ENCODE results near the gene DUSP22. TPM values are rescaled to one million over a fixed set of nuclear protein-coding genes. Genes with fewer than 3 reads are reported as not detected.

DUSP22 gene
- total RNA-seq, 1 experiment from 2014 or later, result 25.0 TPM

- Histone ChIP-seq H2BK120ac (ENCODE audit: low read depth, low read length, poor library complexity, severe bottlenecking) (no peak overlapping the region), H4K5ac (ENCODE audit: insufficient read length, low read depth, low read length) (no peak overlapping the region), H3K79me2 (ENCODE audit: insufficient read depth, low read length) (no peaks in the 10 kb centered on the region)
Measured at GRCh38 chr6:296151-297122, 4.2 kb downstream of the DUSP22 start.

More at GRCh38 chr6:296151-297122, 4.2 kb downstream of the DUSP22 start:
- H3K36me3 Mint-ChIP-seq (ENCODE audit: insufficient read depth in 1 of 3, low read depth in 3 of 3), result peaks cover 6 to 9% (median 9%) of the 10 kb centered on the region in 3 experiments
- H4K8ac ChIP-seq (replicated peaks; ENCODE audit: insufficient read length, low read depth, low read length), result no peak overlapping the region
- no peak overlapping the region for H3K9ac ChIP-seq (ENCODE audit: extremely low read depth, insufficient read length, low read length)
- H3K23ac ChIP-seq (ENCODE audit: insufficient read length, low read depth, low read length), result no peak overlapping the region
- no peaks in the 10 kb centered on the region for H3K27me3 ChIP-seq (ENCODE audit: insufficient read depth, low read length)
- no peaks in the 10 kb centered on the region for H4K20me1 ChIP-seq (ENCODE audit: control insufficient read depth, insufficient read depth, insufficient read length)
- H3K4me2 ChIP-seq (ENCODE audit: insufficient read depth, insufficient read length, low read length), result no peak overlapping the region
- no peak overlapping the region for H2BK12ac ChIP-seq (ENCODE audit: insufficient read length, low read depth, low read length)
- H3K9me3 Mint-ChIP-seq, result peaks cover 29 to 42% of the 10 kb centered on the region in 2 experiments
- H3K27ac Mint-ChIP-seq, result no peak overlapping the region
- H3K27me3 Mint-ChIP-seq (ENCODE audit: low read depth), result peaks cover 16% of the 10 kb centered on the region
- no peak overlapping the region for H4K91ac ChIP-seq (ENCODE audit: insufficient read length, low read depth, low read length)
- H2BK15ac ChIP-seq (ENCODE audit: low read depth, low read length), result no peak overlapping the region
- peaks cover 28 to 35% of the 10 kb centered on the region in 2 experiments for H3K4me1 Mint-ChIP-seq
- no peak for DNase-seq
- peaks cover 61% of the 10 kb centered on the region for H3K9me3 ChIP-seq (ENCODE audit: control insufficient read depth, low read depth, low read length)
- H2AFZ ChIP-seq (ENCODE audit: low read length), result no peak overlapping the region
- H2AK5ac ChIP-seq (ENCODE audit: insufficient read length, low read length), result no peak overlapping the region
- no peaks in the 10 kb centered on the region for H3K4me1 ChIP-seq (ENCODE audit: insufficient read depth, low read length)
- H3K14ac ChIP-seq (ENCODE audit: insufficient read depth, low read length), result no peak overlapping the region
- H3K56ac ChIP-seq (ENCODE audit: insufficient read length, low read depth, low read length), result no peak overlapping the region
- no peak overlapping the region for H3K27ac ChIP-seq (ENCODE audit: insufficient read length, low read depth, low read length)
- no CpG with 5 or more reads among the region's 9 CpGs for WGBS (ENCODE audit: extremely low coverage, insufficient read length, low lambda C conversion rate)
- no peak overlapping the region for H3K4ac ChIP-seq (ENCODE audit: low read depth, low read length)
- TF ChIP-seq CTCF (conservative IDR thresholded peaks at IDR 0.05), result no peak
- H3K4me3 Mint-ChIP-seq, result no peak overlapping the region
- no peak overlapping the region for H3K18ac ChIP-seq (ENCODE audit: insufficient read length, low read depth, low read length)
- peaks cover 12% of the 10 kb centered on the region for H3K23me2 ChIP-seq (ENCODE audit: insufficient read length, low read depth, low read length, poor library complexity, severe bottlenecking)
- no peak overlapping the region for H3T11ph ChIP-seq (ENCODE audit: low read length)
- no peak overlapping the region for H2BK5ac ChIP-seq (ENCODE audit: insufficient read length, low read length)
- H3K79me1 ChIP-seq (ENCODE audit: insufficient read depth, low read depth, low read length, poor library complexity, severe bottlenecking), result no peaks in the 10 kb centered on the region
- H2BK20ac ChIP-seq (ENCODE audit: low read depth, low read length, poor library complexity, severe bottlenecking), result no peak overlapping the region

All from H9 (cell line).